Measurements from ENCODE around the gene DNAJC5.
"Not testable (repeated sequence)": the region's sequence is repeated elsewhere in the genome, so short reads cannot be mapped to it uniquely, and the experiment has no call there.

DNAJC5 gene, protein sequence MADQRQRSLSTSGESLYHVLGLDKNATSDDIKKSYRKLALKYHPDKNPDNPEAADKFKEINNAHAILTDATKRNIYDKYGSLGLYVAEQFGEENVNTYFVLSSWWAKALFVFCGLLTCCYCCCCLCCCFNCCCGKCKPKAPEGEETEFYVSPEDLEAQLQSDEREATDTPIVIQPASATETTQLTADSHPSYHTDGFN
- total RNA-seq, result 81.2 to 173 (median 110) reads per million in 3 experiments

GRCh38 chr20:63894358-63895201 lies at the start of gene DNAJC5:
Gene DNAJC5, plus strand, starts transcription at chr20:63895126. Its CDS starts 33,220 bp downstream, at chr20:63928346.
- DNase-seq, result peak; percentile 98

GRCh38 chr20:63846128-63846771 lies 48.7 kb upstream of the DNAJC5 start:
- no peak for DNase-seq

GRCh38 chr20:63846888-63847236 lies 48.1 kb upstream of the DNAJC5 start:
- no peak for DNase-seq

DNA sequence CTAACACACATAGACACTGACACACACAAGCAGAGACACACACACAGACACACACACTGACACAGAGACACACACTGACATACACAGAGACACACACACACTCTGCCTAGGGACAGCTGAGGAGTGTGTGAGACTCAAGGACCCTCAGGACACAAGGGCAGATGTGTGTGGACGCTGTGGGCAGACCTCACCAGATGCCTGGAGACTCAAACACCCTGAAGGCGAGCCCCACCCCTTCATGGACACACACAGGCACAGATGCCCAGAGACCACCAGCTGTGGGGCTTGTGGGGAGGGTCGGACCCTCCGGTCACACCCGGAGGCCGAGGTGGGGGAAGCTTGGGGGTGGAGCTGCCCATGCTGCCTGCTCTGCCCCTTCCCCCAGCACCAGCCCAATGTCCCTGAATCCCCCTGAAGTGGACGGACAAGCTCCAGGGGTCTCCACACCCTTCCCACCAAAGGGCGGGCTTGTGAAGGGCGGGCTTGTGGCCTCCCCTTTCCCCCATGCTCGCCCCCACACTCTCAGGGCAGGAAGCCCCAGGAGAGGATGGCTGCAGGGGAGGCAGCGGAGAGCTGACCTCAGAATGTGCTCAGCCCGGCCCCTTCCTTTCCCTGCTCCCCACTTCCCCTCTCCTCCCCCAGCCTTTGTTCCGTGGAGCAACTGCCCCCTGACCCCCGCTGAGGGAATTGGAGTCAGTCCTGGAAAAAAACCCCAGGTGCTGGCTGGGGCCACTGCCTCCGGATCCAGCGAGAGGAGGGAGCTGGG lies 47.5 kb upstream of the DNAJC5 start:
- no peak for DNase-seq

- DNase-seq, result no peak
These were observed 46.7 kb upstream of the DNAJC5 start for GRCh38 chr20:63848003-63848911.

DNA sequence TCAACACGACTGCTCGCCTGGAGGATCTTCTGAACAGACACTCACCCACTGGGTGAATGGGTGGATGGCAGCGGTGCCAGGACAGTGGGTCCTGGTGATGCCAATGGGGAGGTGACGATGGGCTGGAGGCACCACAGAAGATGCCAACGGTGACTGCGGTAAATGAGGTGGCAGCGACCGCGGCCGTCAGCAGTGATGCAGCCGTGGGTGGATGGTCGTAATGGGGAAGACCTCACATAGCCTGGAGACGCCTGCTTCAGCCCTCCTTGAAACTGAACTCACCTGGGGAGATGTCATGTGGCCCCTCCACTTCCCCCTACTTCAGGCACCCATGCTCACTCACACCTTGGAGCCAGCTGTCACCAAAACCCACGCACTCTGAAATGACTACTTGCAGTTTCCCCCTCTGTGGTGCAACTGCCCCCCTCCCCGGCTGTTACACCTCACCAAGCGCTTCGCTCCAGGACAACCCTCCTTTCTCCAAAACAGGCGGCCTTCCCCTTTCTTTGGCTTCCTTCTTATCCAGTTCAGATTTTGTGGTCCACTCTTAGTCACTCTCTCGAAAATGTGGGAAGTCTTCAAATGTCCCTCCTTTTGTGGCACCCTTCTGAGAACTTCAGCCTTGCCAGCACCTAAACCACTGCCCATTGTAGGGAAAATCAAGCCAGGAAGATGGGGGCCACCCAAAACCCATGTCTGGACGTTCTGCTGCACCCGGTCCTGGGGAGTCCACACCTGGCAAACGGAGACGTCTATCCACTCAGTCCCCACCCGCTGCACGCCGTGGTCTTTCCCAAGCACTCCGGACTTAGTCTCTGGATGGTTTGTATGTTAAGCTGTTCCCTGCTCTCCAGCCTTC lies 44.0 kb upstream of the DNAJC5 start:
- DNase-seq, result no peak

GRCh38 chr20:63851548-63851943 lies 43.4 kb upstream of the DNAJC5 start:
- DNase-seq, result not testable (repeated sequence)

DNA sequence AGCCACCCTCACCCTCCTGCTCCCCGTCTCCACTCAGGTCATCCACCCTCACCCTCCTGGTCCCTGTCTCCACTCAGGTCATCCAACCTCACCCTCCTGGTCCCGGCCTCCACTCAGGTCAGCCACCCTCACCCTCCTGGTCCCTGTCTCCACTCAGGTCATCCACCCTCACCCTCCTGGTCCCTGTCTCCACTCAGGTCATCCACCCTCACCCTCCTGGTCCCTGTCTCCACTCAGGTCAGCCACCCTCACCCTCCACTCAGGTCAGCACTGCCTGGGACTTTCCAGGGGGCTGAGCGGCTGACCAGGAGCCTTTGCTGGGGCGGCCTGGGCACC lies 41.2 kb upstream of the DNAJC5 start:
- not testable (repeated sequence) for DNase-seq

GRCh38 chr20:63854069-63854765 lies 40.7 kb upstream of the DNAJC5 start:
- no peak for DNase-seq

DNA sequence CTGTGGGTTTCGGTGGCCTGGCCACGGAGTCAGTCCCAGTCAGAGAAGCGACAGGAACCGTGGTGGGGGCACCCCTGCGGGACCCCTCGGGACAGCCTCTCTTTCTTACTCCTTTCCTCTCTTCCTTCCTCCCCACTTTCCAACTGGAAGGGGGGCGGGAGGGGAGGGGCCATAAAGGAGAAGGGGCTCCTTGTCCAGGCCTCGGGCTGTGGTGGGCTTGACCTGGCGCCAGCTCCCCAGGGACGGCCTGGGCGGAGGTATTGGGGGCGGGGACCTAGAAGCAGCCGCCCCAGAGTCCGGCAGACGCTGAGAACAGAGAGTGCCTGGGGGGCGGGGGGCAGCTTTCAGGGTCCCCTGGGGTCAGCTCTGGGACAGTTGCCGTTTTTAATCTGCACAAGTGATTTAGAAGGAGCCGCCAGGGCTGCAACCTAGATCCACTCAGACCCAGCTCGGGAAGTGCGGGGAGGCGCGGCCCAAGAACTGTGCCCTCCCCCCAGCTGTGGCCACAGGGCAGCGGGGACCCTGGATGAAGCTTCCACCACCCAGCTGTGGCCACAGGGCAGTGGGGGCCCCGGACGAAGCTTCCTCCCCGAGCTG lies 40.1 kb upstream of the DNAJC5 start:
- DNase-seq, result no peak

DNA sequence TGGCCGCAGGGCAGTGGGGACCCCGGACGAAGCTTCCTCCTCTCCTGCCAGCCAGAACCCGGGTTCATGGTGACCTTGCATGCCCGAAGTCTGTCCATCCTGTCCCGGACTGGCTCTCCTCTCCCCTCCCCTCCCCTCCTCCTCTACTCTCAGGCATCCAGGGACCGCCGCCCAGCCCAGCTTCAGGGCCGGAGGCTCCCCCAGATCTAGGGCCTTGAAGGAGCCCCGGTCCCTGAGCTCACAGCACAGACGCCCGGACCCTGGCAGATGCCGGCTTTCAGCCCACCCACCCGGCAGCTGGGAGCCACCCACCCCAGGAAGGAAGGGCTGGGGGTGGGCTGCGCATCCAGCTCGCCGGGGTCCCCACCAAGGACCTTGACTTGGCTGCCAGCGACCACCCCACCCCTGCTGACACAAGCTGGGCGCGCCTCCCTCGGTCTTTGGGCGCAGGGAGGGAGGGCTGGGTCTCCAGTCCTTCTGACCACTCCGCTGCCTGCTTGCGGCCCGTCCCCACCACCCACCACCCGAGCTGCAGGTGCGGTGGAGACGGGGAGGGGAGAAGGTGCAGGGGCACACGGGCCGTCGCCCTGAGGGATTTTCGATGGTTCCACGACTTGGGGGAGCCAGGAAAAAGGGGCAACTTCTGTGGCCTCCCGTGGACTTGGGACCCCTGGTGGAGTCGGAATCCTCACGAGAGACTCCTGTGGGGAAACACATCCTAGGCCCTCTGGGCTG lies 39.4 kb upstream of the DNAJC5 start:
- no peak for DNase-seq

GRCh38 chr20:63856098-63856511 lies 38.8 kb upstream of the DNAJC5 start:
- no peak for DNase-seq

GRCh38 chr20:63857764-63858392 lies 37.0 kb upstream of the DNAJC5 start:
- no peak for DNase-seq

DNA sequence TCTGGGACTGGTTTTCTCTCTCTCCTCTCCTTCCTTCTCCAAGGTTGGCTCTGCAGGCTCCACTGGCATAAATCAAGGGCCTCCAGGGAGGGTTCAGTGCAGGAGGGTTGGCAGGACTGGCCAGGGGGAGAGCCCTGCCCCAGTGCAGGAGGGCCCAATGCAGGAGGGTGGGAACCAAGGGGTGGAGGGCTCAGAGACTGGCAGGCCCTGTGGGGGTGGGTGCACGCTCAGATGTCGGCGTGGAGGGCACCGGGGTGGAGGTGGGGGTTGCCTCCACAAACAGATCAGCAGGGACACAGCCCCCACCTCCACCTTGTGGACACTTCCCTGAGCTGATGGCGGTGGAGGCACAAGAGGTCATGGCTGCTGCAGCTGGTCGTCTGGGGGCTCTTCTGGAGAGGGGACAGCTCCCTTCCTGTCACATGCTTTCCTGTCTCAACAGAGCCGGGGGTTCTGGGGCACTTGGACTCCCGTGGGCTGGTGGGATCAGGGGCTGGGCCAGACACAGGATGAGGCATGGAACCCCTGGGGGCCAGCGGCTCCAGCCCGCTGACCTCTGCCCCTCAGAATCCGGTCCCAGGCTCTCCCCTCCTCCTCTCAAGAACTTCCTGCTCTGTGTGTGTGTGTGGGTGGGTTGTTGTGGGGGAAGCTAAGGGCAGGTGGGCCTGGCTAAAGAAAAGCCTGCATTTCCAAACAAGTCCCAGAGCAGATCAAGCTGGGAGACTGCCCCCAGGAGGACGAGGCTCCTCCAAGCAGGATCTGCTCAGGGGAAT lies 36.3 kb upstream of the DNAJC5 start:
- no peak for DNase-seq

DNA sequence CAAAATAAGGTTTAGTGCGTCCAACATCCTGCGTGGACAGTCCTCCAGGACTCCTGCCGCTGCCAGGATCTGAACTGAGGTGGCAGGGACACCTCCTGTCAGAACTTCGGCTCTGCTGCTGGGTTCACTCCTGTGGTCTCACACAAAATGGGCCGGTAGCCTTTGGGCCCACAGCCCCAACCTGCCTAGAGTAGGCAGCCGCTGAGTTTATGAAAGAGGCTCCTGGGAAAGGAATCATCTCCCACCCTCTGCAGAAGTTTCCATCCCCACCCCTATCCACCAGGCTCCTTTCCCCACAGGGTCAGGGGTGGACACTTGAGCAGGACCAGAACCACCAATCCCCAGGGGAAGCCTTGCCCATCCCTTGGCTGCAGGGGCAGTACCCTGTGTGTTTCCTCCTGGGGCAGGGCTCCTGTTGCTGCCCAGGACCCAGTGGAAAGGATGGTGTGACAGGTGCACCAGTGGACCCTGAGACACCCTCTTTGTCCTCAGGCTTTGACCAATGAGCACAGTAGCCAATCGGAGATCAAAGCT lies 35.7 kb upstream of the DNAJC5 start:
- DNase-seq, result no peak

- DNase-seq, result no peak
These were observed 34.4 kb upstream of the DNAJC5 start for GRCh38 chr20:63860325-63861051.

GRCh38 chr20:63861365-63861934 lies 33.5 kb upstream of the DNAJC5 start, which contains the start of gene ABHD16B:
Gene ABHD16B, plus strand, starts transcription at chr20:63861498. Its CDS starts 43 bp downstream, at chr20:63861541.
- no peak for DNase-seq

Measured in central memory CD4-positive, alpha-beta T cell (primary cell).